DMS53 (cell line): ENCODE data around the gene ZNF521.
"Not testable (repeated sequence)": the region's sequence is repeated elsewhere in the genome, so short reads cannot be mapped to it uniquely, and the experiment has no call there.

ENCODE experiments used
- DNase-seq: peaks from one replicate; lab custom pipeline; 2025; lab: John Stamatoyannopoulos, UW

The ZNF521 gene

GRCh38 chr18:25033175-25033574 is 318.8 kb downstream of the ZNF521 start:
- DNase-seq = not testable (repeated sequence)

- no peak for DNase-seq
Measured at GRCh38 chr18:25029802-25030201, 322.2 kb downstream of the ZNF521 start.

GRCh38 chr18:25019931-25020330 is 332.0 kb downstream of the ZNF521 start:
- DNase-seq = no peak

- DNase-seq = no peak
Measured at GRCh38 chr18:25019086-25019860, 332.7 kb downstream of the ZNF521 start.

GRCh38 chr18:25016666-25017065 is 335.3 kb downstream of the ZNF521 start:
- DNase-seq = no peak

- no peak for DNase-seq
Measured at GRCh38 chr18:25016181-25016580, 335.8 kb downstream of the ZNF521 start.
